GM19397 (cell line): ENCODE results near the gene CNTN5.
"Not testable (repeated sequence)": the region's sequence is repeated elsewhere in the genome, so short reads cannot be mapped to it uniquely, and the experiment has no call there.

Source experiments
- ATAC-seq: cut with Tn5 transposase; IDR thresholded peaks from one replicate; pipeline ENCODE4 v1.9.1; 2021; ENCODE audit warnings: mild to moderate bottlenecking, moderate library complexity; ENCODE audit not compliant: unreplicated experiment

The CNTN5 gene

DNA sequence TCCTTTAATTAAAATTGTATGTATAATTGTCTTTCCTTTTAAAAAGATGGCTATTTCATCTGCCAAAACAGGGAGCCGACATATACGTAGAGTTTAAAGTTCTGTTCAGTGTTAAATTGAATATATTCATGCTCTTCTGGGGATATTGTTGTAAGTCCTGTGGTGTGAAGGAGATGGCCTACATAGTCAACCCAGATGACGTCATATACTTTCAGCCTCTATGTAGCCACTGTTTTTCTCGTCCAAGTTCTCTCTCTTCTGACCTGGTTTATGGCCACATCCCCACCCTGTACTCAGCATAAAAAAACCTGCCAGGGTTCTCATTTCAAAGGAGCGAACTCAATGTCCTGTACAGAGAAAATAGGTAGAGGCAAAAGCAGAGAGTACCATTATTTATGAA, 1156.9 kb downstream of the CNTN5 start:
- no peak for ATAC-seq

DNA sequence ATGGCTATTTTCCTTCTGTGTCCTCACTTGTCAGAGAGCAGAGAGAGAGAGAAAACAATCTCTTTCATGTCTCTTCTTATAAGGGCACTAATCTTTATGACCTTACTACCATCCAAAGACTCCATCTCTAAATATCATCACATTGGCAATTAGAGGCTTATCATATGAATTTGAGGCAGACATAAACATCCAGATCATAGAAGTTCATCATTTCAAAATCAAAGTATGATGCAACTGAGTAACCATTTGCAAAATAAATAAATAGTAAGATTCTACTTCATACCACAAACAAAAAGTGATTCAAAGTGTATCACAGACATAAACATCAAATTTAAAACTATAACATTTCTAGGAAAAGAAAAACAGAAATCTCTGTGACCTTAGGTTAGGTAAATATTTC, 1161.6 kb downstream of the CNTN5 start:
- no peak for ATAC-seq

DNA sequence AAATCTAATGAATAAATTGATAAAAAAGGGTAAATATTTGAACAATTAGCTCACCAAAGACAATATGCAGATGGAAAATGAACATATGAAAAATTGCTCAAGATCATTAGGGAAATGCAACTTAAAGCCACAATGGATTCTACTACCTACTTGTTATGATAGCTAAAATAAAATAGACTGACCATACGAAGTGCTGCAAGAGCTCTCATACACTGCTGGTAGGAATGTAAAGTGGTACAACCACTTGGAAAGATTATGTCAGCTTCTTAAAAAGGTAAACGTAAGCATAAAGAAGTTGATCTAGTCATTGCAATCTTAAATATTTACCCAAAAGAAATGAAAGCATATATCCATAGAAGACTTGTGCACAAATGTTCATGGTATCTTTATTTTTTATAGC, 1162.2 kb downstream of the CNTN5 start:
- no peak for ATAC-seq

DNA sequence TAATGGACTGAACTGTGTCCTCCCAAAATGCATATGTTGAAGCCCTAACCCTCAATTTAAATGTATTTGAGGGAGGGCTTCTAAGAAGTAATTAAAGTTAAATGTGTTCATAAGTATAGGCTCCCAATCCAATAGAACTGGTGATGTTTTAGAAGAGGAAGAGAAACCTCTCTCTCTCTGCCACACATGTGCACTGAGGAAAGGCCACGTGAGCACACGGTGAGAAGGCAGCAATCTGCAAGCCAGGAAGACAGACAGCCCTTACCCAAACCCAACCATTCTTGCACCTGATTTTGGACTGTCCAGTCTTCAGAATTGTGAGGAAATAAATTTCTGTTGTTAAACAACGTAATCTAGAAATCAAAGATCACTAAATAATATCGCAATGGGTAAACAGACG, 1164.8 kb downstream of the CNTN5 start:
- ATAC-seq = no peak

DNA sequence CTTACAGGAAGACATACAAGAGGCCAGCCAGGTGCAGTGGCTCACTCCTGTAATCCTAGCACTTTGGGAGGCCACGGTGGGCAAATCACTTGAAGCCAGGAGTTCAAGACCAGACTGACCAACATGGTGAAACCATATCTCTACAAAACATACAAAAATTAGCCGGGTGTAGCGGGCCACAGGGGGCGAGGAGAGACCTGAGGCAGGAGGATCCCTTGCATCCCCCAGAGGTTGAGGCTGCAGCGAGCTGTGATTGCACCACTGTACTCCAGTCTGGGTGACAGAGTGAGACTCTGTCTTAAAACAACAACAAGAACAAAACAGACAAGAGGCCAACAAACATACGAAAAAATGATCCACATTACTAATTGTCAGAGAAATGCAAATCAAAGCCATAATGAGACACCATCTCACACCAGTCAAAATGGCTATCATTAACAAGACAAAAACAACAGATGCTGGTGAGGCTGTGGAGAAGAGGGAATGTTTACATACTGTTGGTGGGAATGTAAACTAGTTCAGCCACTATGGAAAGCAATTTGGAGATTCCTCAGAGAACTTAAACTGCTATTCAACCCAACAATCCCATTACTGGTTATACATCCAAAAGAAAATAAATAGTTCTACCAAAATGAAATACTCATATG, 1167.5 kb downstream of the CNTN5 start:
- no peak for ATAC-seq

DNA sequence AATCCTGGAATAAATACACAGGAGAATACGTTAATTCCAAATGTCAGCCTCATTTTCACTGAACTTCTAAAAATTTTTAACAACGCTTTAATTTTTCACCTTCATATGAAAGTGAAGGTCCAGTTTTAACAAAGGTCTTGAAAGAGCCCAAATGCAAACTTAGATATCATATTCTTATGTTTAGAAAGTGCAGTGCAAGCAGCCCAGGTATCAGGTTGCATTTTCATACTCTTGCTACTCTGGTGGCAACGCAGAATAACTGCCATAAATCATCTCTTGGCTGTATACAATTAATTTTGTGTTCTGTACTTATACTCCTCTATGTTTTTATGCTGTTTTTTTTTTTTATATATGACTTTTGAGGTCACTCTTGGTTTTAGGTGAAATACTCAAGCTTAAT, 1169.6 kb downstream of the CNTN5 start:
- no peak for ATAC-seq

DNA sequence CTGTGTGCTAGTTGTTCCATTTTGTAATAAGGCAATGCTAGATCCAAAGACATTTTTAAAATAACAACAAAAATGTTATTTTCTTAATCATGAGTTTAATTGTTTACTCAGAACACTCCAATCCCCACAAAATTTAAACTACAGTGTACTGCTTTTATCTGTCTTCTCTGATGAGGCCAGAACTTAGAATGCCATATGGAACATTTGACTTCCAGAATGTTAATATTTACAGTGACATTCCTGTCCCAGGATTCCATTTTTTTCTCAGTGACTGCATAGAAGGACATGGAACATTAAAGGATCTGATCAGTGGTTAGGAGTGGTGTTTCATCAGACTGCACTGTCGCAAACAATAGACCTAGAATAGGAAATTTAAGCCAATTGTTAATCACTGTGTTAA, 1171.4 kb downstream of the CNTN5 start:
- no peak for ATAC-seq

DNA sequence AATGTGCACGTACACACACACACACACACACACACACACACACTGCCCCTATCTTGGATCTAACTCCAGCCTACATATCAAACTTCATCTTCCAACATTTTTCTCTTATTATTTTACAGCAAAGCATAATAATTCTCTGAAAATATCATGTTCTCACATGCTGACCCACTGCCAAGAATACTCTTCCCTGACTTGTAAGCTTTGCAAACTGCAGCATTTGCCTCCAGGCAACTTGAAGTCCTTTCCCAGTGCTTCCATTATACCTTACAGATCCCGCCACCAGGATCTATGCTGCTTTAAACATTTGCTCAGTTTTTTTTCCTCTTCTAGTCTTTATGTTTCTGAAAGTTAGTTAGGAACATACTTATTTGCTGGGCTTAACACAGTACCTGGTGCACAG, 1183.0 kb downstream of the CNTN5 start:
- ATAC-seq = no peak

DNA sequence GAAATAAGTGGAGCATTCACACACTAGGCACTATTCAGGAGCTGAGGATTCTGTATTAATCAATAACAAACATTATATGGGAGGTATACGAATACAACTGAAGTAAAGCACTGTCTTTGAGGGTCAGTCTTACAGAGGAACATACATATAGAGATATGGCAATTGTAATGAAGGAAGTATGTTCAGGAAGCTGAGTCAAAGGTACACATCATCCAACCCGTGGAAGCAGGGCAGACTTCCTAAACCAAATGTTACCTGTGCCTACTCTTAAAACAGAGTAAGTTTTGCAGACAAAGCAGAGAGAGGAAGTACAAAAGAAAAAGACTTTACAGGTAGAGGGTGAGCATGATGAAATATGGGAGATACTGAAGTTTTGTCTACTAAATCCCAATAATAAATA, 1185.2 kb downstream of the CNTN5 start:
- no peak for ATAC-seq

DNA sequence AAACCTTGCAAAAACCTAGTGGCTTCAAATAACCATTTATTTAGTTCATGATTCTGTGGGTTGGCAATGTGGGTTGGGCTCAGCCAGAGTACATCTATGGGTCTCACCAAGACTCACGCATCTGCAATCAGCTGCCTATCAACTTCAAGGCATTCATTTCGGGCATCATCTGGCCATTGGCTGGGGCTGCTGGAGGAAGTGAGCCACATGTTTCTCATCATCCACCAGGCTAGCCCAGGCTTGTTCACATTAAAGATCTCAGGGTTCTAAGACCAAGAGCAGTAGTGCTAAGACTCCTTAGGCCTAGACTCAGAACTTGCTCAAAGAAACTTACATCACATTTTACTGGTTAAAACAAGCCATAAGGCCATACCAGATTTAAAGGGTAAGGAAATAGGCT, 1187.5 kb downstream of the CNTN5 start:
- ATAC-seq = no peak

DNA sequence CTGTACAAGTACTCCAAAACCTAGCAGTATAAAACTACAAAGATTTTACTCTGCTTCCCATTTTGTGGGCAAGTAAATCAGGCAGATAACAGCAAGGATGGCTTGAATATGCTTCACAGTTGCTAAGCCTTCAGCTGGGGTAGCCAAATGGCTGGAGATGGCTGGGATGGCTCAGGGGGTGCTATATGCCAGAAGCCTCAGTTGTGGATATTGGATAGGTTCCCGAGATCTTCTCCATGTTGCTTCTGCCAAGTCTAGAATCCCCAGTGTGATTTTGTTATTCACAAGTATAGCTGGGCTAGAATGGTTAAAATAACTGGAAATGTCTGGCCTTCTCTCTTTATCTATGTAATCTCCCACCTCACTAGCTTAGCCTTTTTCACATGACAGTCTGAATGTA, 1194.0 kb downstream of the CNTN5 start:
- no peak for ATAC-seq

DNA sequence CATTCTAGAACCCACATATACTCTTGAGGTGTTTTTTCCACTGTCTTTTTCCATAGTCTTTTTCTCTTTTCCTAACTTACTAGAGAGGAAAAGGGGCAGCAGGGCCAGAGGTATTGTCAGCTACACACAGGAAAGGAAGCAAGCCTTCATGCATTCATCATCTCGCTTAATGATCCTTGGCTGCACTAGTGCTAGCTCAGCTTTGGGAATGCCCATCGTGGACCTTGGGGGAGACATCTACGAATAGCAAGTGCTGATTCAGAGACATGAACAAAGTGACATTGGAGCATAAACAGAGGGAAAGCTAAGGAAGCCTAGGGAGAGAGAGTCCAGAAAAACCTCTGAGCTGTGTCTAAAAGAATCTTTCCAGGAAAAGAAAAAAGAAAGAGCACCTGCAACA, 1200.1 kb downstream of the CNTN5 start:
- ATAC-seq = no peak

DNA sequence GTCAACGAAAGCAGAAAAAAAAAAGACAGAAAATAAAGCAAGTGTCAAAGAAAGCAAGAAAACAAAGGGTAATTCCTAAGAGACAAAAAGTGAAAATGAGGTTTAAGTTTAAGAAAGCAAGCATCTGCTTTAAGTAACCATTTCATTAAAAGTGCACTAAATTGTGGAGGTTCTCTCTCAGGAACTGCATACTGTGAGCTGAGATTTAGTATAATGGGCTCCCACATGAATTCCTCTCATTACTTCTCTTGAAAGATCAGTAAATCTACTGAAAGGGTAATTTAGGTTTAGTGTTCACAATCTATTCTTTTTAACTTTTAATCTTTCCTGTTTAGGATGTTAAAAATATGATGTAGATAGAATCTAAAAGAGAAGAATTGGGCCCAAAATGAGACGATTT, 1201.0 kb downstream of the CNTN5 start:
- no peak for ATAC-seq

DNA sequence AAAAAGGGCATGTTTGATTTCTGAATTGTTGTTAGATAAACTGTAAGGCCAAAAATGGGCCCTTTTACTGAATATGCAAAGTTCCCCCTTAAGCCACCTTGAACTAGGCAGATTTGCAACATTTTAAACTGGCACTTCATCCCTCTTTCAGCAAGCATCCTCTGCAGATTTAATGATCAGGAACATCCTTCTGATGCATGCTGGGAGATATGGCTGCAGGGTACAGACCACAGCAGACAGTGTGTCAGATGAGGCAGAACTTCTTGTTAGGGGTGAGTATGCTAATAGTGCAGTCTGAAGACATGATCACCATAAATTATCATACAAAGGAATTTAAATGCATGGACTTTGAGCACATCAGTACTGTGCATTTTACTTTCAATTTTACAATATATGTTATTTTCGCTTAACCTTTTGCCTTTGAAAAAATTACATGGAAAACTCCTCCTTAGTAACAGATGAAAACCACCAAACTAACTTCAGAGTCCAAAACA, 1203.8 kb downstream of the CNTN5 start:
- no peak for ATAC-seq

DNA sequence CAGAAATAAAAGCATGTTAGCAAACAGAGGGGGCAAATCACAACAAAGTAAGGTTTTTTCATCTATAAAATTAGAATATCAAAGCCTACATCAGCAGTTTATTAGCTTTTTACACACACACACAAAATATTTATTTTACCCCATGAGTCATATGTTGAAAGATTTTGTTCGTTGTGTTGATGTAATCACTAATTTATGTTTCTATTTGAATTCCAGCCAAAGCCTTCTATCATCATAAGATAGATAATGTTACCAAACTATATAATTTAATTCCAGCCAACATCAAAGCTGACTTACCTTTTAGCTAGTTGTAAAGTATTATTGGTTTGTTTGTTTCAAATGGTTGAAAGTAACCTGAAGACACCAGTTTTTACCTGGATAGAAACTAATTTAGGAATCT, 1208.3 kb downstream of the CNTN5 start:
- no peak for ATAC-seq

DNA sequence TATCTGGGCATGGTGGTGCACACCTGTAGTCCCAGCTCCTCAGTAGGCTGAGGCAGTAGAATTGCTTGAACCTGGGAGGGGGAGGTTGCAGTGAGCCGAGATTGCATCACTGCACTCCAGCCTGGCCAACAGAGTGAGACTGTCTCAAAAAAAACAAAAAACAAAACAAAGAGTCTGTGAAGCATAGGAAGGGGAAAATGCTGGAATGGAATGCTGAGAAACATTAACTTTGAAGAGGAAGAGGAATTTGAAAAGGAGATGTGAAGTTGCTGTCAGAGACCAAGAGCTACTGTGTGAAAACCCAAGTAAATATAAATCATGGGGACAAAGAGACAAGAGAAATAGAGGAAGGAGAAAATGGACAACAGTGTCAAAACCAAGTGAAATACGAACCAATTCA, 1211.3 kb downstream of the CNTN5 start:
- no peak for ATAC-seq

DNA sequence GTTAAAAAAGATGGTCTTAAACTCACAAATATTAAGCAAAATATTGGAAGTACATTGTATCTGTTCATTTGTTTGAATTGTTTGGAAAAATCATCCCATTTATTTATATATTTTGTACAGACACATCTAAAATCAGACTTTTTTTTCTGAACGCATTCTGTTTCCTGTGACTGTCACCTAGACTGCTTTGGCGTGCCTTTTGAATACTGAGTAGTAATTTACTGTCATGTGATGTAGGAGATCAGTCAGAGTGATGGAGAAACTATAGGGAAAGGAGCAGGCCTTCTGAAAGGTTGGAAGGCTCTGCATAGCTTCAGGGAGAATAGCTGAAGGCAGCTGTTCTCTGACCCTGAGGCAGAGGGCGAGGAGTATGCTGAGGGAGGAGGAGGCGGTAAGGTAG, 1214.3 kb downstream of the CNTN5 start:
- ATAC-seq = no peak

DNA sequence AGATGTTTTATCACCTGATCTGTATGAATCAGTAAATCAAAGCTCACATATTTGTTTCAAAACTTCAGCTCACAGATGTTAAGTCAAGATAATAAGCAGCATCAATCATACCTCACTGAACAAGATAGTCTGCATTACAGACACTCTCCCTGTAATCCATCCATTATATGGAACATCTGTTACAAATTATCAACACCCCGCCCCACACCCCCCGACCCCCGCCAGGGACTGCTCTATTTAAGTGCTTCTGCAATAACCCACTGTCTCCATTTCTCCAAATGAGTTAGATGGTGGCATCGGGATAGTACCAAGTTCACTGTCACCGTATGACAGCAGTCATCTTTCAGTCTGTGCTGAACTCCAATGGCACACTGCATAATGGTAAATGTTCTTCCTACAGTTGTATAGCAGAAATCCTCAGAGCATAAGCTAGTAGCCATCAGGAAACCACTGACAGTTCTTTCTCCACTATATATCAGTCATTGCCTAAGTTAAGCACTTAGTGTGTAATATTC, 1219.3 kb downstream of the CNTN5 start:
- no peak for ATAC-seq

DNA sequence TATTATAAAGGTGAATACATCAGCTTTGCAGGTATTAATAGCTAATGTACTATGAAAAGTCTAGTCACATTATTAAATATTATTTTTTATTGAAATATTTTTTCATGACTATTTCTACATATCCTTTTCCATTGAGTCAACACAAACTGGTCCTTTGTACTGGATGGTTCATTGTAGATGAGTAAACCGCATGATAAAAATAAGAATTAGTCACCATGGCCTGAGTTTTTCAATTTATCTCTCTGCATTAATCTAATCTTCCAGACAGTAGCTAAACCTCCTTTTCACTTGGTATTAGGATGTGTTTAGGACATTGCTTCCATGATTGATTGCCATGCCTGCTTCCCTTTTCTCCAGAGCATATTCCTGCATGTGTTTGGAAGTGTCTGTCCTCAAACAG, 1227.0 kb downstream of the CNTN5 start:
- ATAC-seq = no peak

DNA sequence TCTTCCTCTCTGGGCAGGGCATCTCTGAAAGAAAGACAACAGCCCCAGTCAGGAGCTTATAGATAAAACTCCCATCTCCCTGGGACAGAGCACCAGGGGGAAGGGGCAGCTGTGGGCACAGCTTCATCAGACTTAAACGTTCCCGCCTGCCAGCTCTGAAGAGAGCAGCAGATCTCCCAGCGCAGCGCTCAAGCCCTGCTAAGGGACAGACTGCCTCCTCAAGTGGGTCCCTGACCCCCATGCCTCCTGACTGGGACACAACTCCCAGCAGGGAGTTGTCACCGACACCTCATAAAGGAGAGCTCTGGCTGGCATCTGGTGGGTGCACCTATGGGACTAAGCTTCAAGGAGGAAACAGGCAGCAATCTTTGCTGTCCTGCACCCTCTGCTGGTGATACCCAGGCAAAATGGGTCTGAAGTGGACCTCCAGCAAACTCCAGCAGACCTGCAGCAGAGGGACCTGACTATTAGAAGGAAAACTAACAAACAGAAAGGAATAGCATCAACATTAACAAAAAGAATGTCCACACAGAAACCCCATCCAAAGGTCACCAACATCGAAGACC, 1236.6 kb downstream of the CNTN5 start:
- ATAC-seq = not testable (repeated sequence)

DNA sequence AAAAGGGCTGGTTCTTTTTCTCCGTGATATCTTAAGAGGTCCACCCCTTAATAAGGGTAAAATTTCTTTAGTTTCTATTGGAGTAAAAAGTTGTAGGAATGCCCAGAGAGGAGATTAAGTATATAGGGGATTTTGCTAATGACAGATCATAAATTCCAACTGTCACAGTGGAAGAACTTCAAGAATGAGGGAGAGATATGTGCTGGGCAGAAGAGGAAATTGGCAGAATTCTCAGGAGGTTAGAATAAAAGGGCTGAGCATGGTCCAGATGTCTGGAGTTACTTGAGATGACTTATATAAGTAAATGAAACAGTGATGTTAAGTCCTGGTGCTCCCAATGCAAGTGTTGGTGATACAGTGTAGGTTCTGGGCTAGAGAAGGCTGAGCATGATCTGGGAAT, 1248.8 kb downstream of the CNTN5 start:
- no peak for ATAC-seq

DNA sequence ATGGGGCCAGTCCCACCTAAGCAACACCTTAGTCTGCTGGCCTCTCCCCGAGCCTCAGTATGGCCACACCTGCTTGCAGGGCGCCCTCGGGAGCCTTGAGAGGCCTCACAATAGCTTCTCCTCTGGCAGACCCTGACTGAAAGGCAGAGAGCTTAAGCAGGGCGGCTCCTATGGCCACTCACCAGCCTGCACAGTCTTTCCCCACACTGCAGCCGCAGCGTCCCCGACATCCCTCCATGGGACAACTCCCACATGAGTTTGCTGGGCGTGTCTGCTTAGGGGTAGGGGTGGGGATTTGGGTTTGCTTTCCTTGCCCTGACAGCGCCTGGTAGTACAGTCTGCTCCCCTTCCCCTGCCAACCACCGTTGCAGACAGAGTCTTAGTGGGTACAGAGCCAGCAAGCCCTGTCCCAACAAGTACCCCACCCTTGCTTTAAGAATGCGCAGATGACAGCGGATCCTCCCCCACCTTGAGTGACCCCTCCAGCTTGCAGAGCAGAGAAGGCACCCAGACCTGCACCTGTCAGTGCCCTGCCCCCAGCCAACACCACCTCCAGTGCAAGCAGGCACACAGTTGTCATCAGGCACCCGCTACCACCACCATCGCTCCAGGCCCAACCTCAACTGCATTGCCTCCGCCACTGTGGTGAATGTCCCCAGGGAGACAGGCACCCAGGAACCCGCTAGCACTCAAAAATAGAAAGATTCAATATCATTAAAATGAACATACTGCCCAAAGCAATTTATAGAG, 1252.5 kb downstream of the CNTN5 start:
- ATAC-seq = no peak
